ENCODE results near the gene RNF8.
"Not testable (repeated sequence)": the region's sequence is repeated elsewhere in the genome, so short reads cannot be mapped to it uniquely, and the experiment has no call there.

RNF8 gene, protein sequence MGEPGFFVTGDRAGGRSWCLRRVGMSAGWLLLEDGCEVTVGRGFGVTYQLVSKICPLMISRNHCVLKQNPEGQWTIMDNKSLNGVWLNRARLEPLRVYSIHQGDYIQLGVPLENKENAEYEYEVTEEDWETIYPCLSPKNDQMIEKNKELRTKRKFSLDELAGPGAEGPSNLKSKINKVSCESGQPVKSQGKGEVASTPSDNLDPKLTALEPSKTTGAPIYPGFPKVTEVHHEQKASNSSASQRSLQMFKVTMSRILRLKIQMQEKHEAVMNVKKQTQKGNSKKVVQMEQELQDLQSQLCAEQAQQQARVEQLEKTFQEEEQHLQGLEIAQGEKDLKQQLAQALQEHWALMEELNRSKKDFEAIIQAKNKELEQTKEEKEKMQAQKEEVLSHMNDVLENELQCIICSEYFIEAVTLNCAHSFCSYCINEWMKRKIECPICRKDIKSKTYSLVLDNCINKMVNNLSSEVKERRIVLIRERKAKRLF

DNA sequence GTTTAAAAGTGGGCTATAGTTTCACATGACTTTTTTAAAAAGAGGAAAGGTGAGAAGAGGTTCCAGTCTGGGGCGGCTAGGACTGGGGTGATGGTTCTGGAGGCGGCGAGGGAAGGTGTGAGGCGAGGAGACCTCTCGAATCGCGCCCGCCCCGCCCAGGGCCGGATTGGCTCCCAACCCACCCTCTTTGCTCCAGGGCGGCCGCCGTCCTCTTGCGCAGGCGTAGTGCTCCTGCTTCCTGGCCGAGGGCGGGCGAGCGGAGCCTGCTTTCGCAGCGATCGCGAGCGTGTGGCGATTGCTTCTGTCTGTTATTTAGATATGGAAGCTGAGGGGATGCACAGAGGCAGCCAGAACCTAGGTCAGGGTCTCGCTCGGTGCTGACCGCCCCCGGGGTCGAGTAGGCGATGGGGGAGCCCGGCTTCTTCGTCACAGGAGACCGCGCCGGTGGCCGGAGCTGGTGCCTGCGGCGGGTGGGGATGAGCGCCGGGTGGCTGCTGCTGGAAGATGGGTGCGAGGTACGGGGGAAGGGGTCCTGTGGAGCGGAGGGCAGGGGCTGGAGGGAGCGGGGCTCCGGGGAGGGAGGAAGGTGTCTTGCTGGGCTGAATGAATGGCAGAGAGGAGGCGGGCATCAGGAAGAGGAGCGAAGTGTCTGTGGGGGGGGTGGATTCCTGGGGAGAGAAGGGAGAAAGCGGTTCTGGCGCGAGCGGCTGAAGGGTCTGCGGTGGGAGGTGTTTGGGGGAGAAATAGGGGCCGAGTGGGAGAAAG, at the start of gene RNF8:
TSS of gene RNF8 (plus strand) at position 223 of the 765 bp plus-strand sequence. CDS start at position 405, 182 bp downstream.
- peak; percentile 98 for DNase-seq (ENCODE audit: low spot score)

DNA sequence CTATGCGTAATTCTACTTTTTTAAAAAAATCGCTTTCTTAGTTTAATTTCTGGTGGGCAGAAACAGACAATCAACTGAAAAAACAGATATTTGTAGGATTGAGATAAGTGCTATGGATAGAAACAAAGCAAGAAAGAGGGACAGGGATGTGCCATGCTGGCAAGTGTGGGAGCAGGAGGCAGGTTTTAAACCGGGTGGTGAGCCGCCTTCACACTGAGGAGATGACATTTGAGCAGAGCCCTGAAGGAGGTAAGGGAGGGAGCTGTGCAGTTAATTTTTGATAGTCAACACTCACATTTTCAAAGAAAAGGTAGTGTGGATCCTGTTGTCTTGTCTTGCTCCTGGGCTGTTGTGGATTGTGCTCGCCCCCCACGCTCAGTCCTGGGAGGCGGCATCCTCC, 49.0 kb upstream of the RNF8 start:
- no peak for DNase-seq (ENCODE audit: low spot score)

DNA sequence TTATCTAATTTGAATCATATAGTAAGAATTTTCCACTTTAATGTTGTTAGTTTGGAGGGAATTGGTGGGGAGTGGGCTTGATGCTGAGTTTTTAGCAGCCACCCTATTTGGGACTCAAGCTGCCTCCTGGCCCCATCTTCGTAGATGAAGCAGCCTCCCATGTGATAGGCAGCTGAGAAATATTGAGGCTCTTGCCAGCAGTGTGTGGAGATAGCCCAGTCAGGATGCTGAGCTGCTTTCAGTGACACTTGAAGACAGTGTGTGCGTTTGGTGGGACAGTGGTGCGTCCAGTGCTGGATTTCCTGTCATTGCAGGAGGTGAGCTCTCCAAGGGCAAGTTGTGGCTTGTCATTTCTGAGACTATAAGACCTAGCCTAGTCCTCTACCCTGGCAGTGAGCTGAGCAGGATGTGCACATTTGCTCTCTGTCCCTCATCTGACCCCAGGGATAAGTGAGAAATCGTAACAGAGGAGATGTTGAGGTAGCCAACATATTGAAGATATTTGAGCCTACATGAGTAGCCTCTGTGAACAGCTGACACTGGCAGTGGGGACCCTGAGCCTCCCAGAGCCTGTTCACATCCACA, 47.9 kb upstream of the RNF8 start:
- no peak for DNase-seq (ENCODE audit: low spot score)

DNA sequence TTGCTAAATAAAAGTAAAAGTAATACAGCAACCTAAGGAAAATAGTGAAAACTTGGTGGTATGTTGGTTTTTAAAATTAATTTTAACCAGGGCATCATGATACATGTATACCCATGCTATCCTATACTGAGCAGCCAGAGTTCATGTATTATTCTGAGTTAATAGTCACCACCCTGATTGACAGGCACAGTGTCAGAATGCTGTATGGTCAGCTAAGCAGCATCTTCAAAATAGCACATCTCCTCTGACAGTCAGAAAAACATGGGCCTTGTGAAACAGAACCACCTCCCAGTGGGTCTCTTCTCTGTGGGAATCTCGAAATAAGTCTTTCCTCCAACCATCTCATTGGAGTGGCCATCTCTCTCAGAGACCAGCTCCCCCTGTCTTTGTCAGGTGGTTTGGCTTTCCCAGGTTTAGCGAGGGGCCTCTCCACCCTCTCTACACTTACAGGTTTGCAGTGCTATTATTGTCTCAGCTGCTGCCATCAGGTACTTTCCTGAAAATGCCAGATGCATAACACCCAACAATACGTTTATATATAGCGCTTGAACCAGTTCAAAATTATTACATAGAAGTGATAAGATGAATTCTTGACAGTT, 47.1 kb upstream of the RNF8 start:
- no peak for DNase-seq (ENCODE audit: low spot score)

DNA sequence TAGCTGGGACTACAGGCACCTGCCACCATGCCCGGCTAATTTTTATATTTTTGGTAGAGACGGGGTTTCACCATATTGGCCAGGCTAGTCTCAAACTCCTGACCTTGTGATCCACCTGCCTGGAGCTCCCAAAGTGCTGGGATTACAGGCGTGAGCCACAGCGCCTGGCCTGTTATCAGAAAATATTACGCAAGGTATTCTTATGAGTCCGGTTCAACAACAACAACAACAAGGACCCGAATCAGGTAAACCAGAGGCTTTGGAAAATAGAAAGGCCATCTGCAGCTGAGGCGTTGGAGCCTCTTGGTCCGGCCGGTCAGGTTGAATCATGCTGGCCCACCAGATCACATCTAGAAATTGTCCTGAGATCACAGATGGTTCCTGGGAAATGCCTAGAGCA, 46.3 kb upstream of the RNF8 start:
- DNase-seq (ENCODE audit: low spot score): not testable (repeated sequence)

DNA sequence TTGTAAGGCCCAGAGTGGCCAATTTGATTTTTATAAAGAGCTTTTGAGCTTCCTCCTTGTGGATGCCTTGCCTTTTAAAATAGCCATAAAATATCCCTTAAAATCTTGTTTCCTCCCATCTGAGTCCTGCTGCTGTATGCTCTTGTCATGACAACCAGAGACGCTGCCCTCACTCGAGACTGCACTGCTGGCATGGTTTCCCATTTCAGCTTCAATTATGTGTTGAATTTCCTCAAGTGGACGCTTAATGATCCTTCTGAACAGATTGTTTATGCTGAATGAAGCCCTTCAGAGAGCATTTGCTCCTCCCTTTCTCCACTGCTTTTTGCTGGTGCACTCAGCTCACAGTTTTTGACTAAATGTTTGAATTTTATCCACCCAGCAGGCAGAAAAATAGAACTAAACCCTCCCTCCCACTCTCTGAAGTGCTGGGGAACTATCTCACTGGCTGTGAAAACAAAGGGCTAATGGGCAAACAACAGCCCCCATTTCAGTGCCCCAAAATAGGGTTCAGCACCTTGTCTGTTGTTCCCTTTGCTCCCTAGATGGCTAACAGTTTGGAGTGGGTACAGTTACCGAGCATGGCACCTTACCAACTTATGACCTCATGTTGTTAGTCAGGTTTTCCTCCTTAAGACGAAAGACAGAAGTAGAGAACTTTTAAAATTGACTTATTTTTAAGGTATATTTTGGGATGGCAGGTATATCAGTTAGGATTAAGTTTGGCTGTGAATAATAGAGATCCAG, 45.5 kb upstream of the RNF8 start:
- DNase-seq (ENCODE audit: low spot score): no peak

DNA sequence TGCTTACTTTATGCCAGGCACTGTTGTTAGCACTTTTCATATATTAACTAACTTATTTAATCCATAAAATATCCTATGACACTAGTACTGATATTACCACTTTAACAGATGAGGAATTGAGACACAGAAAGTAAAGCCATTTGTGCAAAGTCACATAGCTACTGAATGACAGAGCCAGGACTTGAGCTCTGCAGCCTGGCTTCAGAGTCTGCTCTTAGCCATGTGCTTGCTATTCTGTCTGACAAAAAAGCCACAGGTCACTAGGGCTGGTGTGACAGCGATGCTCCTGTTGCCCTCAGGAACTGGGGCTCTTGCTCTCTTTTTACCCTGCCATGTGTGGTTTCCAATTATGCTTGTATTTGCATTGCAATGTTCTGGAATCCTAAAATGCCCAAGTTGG, 44.7 kb upstream of the RNF8 start:
- DNase-seq (ENCODE audit: low spot score): no peak

DNA sequence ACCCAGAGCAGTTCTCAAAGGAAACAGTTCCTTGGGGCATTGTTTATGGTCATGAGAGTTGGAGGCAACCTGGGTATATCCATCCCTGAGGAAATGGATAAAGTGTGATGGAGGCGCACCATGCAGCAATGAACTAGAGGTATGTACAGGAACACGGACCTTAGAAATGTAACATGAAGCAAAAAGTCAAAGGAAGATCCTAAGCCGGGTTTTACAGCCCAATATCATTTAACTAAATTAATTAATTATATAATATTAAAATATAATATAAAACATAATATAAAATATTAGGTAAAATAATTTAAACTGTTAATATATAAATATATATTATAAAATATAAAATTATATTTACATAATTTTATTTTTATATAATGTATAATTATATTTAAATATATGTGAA, 44.1 kb upstream of the RNF8 start:
- no peak for DNase-seq (ENCODE audit: low spot score)

DNA sequence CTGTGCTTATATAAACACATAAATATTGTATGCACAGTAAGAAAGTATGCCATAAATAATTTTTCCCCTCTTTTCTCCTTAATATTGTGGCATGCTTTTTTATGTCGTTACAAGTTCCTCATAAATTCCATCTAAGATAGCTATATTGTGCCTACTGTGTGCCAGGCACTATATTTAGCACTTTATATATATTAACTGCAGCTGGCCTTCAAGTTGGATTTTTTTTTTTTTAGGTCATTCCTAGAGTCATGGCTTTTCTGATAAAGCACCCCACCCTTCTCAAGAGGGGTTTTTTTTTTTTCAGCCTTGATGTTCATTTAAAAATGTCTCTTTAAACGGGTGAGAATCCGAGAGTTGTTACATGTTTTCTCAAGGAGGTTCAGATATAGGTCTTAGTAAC, 42.8 kb upstream of the RNF8 start:
- DNase-seq (ENCODE audit: low spot score): no peak

DNA sequence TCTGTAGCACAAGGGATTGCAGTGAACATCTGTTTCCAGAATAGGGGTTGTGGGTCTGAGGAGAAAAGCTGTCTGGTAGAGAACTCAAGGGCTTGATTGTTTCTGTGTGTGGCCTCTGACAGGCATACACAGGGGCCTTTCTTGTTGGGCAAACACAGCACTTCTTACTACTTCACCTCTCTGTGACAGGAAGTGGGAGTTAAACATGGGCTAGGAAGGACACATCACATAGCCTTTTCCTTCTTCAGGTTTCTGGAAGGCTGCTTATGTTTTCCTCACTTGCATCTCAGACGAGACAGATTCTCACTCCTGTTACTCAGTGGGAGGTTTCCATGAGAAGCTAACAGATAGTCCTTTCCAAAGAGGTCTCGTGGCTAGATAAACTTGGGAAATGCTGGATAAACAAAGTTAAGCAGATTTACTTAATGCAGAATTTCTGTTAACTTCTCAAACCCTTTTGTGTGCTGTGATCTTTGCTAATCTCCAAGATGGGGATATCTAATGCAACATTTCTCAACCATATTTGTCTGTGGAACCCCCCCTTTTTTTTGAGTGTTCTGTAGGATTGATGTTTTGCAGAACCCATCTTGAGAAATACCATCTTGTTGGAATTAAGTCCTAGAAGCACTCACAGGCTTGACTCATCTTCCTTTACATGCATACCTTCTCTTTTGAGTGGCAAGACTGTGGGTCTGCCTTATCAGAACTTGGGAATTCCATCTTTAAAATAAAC, 41.9 kb upstream of the RNF8 start:
- peak; percentile 97 for DNase-seq (ENCODE audit: low spot score)

DNA sequence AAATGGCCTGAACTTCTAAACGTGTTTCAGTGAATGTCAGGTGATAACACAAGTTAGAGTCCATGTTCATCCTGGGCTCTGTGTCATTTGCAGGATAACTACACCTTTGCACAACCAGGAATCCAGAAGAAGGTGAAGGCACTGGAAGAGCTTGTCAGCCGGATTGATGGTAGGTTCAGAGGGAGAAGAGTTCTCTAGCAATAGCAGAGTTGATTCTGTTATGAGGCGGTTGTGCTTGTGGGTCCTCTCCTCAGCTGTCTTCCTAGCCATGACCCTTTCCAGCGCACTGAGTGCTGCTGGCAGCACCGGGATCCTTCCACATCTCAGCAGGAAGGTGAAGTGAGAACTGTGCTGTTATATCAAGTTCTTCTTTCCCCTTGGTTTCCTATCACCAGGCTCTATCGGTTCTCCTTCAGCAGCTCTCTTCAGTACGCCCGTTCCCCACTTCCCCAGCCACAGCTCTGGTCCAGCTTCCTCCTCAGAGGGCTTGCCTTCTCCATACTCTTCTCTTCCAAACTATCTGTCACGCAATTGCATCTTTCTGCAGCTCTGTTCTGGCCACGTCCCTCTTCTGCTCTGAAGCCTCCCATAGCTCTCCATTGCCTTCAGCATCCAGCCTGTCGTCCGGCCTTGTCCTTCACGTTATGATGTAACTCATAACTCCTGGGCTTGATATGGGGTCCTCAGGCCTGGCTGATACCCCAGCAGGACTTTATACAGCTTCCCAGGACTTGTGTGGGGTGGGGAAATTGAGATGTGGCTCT, 39.9 kb upstream of the RNF8 start:
- no peak for DNase-seq (ENCODE audit: low spot score)

DNA sequence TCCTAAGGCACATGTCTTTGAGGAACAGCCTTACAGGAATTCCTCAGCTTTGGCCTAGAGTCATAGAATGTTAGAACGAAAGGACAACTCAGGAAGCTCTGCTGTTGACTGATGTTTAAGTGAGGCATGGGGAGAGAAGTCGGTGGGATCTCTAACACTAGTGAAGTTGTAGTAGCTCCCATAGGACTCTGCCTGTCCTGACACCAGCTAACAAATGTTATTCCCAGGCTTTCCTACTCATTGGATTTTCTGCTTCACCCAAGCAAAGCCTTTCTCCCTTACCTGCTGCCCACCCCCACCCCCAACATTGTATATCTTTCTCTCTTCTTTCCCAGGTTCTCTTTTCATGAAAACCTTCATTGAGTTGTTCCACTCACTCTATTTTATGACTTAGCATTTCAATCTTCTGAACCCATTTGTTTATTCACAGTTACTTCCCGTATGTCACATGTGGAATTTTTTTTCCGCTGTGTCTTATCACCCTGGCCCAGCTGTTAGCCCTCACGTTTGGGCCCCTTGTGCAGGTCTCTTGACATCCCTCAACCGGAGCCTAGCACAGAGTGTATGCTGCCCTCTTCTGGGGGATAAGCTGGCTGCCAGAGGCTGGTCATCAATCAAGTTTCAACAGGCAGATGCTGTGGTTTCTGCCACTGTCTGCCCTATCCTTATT, 39.2 kb upstream of the RNF8 start:
- DNase-seq (ENCODE audit: low spot score): no peak

DNA sequence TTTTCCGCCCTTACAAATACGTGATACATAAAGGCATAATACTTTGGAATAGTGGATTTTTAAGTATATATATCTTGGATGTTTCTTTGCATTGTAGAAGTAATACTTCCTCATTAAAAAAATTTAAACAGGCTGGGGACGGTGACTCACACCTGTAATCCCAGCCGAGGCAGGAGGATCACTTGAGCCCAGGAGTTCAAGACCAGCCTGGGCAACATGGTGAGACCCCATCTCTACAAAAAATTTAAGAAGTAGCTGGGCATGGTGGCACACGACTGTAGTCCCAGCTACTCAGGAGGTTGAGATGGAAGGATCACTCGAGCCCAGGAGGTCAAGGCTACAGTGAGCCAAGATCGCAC, 38.6 kb upstream of the RNF8 start:
- DNase-seq (ENCODE audit: low spot score): no peak

DNA sequence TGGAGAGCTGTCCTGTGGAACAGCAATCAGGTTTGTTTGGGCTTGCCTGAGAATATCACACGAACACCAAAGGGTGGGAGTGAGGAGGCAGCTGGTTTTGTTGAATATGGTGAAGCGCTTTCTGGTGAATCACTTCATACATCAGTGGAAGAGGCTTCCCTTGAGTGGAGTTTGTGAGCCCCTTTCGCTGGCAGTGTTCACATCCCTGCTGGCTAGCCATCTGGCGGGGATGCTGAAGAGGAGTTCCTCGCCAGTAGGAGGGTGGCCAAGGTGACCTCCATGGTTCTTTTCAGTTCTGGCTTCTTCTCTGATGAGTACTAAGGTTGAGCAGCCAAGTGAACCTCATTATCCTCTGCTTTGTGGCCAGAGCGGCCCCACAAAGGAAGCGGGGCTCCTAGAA, 37.7 kb upstream of the RNF8 start:
- no peak for DNase-seq (ENCODE audit: low spot score)

DNA sequence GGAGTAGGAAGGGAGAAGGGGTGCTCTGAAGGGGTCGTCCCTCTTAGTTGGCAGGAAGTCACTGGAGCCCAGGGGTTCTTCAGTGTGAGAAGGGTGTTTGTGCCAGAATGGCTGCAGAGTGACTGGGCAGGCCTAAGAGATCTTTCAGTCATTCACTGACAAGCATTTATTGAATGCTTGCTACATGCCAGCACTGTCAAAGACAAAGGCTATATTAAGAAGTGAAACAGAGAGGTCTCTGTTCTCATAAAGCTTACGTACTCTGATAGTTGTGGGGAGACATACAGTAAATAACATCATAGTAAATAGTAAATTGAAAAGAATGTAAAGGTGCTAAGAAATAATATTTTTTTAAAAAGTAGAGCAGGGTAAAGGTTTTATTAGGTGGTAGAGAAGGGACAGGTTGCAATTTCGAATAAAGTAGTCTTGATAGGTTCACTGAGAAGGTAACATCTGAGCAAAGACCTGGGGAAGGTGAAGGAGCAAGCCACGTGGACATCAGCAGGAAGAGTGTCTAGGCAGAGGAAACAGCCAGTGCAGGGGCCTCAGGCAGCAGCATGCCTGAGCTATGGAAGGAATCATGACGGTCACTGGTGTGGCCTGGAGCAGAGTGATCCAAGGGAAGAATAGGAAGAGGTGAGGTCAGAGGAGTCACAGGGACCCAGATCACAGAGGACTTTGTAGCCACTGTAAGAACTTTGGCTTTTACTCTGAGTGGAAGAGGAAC, 36.3 kb upstream of the RNF8 start:
- DNase-seq (ENCODE audit: low spot score): peak; percentile 71

DNA sequence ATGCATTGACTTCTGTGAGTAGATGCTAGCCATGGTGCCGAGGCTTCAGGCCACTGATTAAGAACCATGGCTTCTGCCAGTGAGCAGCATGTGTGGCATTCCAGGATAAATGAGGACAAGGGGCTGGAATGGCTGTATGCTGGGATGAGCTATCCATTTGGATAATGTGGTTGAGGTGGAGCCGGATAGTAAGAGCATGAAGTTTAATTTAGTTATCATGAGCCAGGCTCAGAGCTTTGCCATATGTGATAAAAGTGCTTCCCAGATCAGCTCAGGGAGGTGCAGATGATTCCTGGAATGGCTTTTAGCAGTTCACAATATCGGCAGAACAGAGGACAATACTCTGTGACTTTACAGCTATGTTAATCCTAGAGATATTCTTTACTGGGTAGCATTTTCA, 34.6 kb upstream of the RNF8 start:
- no peak for DNase-seq (ENCODE audit: low spot score)

DNA sequence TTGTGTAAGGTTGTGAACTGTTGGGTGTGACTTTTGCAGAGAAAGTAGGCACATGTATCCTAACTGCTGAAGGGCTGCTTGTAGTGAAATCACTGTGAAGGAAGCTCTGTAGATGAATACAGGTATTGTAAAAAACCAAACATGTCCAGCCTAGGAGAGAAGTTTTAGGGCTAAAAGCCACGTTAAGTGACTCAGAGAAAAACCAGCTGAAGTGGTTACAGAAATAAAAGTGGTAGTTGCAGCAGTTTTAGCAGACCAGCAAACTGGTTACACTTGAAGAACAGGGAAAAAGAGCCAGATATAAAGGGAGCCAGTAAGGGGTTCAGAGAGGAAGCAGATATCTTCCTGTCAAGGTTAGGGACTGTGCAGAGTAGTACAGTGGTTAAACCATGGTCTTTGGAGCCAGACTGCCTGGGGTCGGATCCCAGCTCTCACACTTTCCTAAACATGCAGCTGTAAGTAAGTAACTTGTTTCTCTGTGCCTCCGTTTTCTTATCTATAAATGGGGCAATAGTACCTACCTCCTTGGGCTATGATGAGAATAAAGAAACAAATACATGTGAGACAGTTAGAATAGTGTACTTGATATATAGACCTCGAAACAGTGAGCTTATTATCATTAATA, 33.8 kb upstream of the RNF8 start:
- no peak for DNase-seq (ENCODE audit: low spot score)

DNA sequence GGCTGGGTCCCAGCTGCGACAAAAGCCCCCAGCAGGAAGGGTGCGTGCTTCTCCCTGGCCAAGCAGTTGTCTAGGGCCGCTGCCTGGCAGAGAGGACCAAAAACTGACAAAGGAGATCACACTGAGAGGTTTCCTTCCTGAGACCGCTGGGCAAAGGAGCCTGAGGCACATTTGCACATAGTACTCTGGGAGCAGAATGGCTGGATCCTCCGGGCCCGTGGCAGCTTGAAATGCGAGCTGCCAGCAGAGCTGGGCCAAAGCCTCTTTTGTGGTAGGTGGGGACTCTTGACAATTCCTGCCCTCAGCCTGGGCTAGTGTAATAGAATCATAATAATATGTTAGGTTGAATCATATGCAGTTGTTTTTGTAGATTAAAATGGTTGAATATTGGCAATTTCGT, 33.1 kb upstream of the RNF8 start:
- DNase-seq (ENCODE audit: low spot score): no peak

DNA sequence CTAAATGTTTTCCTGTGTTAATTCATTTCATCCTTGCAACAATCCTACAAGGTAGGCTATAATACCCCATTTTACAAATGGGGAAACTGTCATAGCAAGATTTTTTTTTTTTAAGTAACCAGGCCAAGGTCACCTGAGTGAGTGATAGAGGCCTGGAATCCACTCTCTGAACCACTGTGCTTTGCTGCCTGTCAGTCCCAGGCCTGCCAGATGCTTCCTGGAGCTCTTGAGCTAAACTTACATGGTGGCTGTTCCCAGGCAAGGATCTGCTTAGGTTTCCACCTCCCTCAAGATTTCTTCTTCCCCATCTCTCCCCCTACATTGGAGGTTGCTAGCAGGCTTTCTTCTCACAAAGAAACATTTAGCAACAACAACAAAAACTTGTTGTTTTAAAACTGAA, 32.7 kb upstream of the RNF8 start:
- no peak for DNase-seq (ENCODE audit: low spot score)
